Measurements from ENCODE around the gene PEAR1.

Gene PEAR1

GRCh38 chr1:156901966-156902915 lies 8.7 kb downstream of the PEAR1 start:
- no peak for DNase-seq (ENCODE audit: low spot score)

DNA sequence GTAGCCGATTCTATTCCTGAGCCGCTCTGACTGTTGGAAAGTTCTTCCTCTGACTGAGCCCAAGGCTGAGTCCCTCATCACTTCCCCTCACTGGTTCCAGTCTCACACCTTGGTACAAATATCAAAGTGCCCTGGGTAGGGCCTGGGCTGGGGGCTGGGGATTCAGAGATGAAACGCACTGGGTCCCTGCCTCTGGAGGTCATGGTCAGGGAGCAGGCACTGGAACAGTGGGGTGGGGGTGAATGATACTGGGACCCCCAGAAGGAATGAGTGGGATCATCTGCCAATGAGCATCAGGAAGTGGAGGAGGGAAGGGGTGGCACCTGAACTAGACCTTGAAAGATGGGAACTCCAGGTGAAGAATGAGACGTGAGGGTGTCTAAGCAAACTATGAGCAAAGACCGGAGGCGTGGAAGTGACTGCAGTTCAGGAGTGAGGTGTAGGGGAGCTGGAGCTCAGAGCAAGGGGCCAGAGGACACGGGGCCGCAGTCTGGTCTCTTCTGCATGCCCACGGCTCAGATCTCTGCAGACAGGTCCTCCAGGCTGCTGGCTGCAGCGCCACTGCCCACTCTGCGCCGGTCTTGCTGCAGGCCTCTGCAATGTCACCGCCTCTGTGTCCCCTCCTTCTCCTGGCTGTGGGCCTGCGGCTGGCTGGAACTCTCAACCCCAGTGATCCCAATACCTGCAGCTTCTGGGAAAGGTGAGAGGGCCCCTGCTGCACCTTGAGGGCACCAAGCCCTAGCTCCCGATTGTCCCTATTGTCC lies 10.0 kb downstream of the PEAR1 start:
- no peak for DNase-seq (ENCODE audit: low spot score)

- no peak for DNase-seq (ENCODE audit: low spot score)
Observed at GRCh38 chr1:156904187-156904959, 10.9 kb downstream of the PEAR1 start.

DNA sequence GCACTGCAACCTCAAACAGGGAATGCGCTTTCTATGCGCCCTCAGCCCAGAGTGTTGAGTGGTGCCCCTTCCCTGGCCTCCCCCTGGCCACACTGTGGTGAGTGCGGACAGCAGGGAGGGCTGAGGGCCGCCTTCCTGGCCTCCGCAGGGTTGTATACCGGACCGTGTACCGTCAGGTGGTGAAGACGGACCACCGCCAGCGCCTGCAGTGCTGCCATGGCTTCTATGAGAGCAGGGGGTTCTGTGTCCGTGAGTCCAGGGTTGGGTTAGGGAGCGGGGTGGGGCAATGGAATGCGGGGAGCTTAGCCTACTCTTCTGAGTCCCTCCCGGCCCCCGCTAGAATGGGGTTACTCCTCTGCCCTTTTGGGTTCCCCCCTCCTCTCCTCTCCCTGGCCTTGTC lies 11.7 kb downstream of the PEAR1 start:
- no peak for DNase-seq (ENCODE audit: low spot score)

GRCh38 chr1:156905651-156906050 lies 12.1 kb downstream of the PEAR1 start:
- DNase-seq (ENCODE audit: low spot score): no peak

- no peak for DNase-seq (ENCODE audit: low spot score)
Observed at GRCh38 chr1:156906206-156906906, 12.8 kb downstream of the PEAR1 start.

GRCh38 chr1:156908541-156908940 lies 15.0 kb downstream of the PEAR1 start:
- no peak for DNase-seq (ENCODE audit: low spot score)

DNA sequence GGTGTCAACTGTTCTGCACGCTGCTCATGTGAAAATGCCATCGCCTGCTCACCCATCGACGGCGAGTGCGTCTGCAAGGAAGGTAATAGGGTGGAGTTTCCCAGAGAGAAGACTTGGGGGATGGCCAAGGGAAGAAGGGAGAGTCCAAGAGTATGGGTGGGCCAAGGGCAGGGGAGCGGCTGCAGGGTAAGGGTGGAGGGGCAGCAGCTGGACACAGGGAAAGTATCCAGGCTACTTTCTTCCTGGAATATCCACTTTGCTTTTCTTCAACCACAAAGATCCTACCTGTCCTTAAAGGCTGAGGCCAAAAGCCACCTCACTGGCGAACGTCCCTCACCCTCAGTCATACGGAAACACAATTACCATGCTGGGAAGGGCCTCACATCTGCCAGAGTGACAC lies 15.4 kb downstream of the PEAR1 start:
- DNase-seq (ENCODE audit: low spot score): no peak

- DNase-seq (ENCODE audit: low spot score): no peak
Observed at GRCh38 chr1:156909671-156910070, 16.2 kb downstream of the PEAR1 start.

- DNase-seq (ENCODE audit: low spot score): peak; percentile 65
Observed at GRCh38 chr1:156910309-156910782, 16.8 kb downstream of the PEAR1 start.

DNA sequence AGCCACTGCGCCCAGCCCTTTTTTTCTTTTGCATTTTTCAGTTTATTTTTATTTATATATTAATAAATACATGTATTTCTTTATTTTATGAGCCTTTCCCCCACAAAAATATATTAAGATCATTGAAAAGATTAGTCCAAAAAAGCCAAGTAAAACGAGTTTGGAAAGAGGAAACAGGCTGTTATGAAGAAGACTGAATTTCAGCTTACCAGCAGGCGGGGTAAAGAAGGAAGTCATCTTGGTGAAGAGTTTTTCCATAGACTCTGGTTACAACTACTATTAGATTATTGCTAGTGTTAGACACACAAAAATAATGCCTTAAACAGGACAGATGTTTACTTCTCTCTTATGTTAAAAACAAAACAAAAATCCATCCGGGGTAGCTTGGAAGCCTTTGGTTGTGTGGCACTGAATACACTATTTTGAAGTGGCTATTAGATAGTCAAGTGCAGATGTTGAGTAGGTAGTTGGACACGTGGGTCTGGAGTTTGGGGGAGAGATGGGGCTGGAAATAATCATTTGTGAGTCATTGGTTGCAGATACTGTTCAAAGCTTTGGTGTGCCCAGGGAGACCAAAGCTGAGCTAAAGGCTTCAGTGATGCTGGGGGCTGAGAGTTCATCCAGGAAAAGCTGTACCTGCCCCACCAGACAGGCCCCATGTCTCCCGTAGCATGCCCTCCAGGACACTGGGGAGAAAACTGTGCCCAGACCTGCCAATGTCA lies 18.2 kb downstream of the PEAR1 start:
- DNase-seq (ENCODE audit: low spot score): no peak

DNA sequence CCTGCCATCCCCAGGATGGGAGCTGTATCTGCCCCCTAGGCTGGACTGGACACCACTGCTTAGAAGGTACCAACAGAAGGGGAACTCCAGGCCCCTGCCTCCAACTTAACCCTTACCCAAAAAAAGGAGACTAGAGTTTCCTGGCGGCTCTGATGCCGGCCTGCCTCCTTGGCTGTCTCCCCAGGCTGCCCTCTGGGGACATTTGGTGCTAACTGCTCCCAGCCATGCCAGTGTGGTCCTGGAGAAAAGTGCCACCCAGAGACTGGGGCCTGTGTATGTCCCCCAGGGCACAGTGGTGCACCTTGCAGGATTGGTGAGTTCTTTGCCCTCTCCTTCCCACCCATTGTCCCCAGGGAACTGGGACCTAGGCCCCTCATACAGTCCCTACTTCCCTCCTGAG lies 18.8 kb downstream of the PEAR1 start:
- no peak for DNase-seq (ENCODE audit: low spot score)

DNA sequence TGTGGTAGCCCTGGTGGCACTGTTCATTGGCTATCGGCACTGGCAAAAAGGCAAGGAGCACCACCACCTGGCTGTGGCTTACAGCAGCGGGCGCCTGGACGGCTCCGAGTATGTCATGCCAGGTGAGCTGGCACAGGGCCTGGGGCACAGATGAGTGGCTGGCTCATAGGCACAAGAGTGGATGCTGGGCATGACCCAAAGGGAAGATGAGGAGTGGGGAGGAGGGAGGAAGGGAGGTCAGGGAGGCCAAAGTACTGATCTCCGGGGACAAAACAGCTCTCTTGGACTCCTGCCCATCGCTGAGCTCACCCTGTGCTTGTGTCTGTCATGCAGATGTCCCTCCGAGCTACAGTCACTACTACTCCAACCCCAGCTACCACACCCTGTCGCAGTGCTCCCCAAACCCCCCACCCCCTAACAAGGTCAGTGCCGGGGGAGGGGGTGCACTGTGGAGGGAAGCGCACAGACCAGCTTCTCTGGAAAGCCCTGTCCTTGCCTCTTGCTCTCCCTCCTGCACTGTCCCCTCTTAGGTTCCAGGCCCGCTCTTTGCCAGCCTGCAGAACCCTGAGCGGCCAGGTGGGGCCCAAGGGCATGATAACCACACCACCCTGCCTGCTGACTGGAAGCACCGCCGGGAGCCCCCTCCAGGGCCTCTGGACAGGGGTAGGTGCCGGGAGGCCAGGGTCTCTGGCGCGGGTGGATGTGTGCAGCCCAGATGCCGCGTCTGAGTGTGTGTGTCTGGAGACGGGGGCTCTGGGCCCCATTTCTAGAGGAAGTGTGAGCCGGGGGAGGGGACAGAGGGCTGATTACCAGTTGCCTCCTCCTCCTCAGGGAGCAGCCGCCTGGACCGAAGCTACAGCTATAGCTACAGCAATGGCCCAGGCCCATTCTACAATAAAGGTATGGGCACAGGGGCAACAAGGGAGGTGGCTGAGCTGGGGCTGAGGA lies 19.6 kb downstream of the PEAR1 start:
- no peak for DNase-seq (ENCODE audit: low spot score)

DNA sequence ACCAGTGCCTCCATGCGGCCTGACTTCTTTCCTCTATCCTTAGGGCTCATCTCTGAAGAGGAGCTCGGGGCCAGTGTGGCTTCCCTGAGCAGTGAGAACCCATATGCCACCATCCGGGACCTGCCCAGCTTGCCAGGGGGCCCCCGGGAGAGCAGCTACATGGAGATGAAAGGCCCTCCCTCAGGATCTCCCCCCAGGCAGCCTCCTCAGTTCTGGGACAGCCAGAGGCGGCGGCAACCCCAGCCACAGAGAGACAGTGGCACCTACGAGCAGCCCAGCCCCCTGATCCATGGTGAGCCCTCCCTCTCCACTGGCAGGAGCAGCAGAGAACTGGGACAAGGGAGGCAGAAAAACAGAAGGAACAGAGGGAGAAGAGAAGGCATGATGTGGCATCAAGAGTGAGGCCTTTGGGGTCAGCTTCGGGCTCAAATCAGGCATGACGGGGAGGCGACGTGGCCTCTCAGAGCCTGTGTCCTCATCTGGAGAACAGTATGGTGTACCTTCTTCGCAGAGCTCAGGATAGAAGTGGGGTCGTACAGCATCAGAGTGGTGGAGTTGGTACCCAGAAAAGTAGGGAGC lies 20.4 kb downstream of the PEAR1 start:
- no peak for DNase-seq (ENCODE audit: low spot score)

GRCh38 chr1:156914440-156914856 lies 20.9 kb downstream of the PEAR1 start:
- DNase-seq (ENCODE audit: low spot score): no peak

DNA sequence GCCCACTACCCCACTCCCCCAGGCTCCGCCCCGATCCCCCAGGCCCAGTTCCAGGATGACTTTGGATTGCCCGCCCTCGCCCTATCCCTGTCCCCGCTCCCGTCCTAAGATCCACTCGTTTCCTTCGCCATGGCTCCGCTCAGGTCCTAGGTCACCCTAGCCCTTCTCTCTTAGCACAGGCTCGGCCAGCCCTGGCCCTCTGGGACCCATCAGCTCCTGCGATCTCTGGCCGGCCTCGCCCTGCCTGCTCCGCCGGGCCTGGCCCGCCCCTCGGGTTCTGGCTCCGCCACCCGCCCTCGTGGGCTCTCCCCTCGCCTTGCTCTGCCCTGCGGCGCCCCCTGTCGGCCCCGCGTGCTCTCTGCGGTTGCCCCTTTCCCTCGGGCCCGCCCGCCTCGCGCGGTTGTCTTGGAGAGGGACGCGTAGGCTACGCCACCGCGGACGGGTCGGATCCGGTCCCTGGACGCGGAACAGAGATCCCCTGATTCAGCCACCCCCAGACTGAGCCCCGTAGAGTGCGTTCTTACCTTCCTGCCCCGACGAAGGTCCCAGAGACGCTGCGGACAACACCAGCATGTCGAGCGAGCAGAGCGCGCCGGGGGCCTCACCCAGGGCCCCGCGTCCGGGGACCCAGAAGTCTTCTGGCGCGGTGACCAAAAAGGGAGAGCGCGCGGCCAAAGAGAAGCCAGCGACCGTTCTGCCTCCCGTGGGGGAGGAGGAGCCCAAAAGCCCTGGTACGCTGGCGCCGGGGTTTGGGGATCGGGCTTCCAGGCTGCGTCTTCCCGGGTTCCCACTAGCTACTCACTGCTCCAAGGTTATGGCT lies 26.9 kb downstream of the PEAR1 start, which contains the start of gene LRRC71:
LRRC71 (plus strand) TSS at position 400 of the 820 bp plus-strand sequence; CDS start at position 572, 172 bp downstream.
- peak; percentile 97 for DNase-seq (ENCODE audit: low spot score)

DNA sequence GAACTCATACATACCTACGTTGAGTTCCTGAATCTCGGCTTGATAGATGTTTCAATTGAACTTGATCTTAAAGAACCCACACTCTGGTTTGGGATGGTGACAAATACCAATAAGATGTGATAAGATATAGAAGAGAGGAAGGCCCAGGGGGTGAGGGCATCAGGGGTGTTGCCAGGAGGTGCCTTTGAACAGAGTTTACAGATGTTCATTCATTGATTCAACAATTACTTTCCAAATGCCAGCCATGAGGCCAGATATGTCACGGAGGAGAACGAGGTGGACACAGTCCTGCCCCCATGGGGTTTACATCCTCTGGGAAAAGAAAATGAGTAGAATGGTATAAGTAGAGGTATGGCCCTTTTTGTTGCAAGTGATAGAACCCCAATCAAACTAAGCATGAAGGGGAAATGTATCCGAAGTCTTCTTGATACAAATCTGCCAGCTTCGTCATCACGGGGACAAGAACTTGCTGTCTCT lies 27.6 kb downstream of the PEAR1 start:
- no peak for DNase-seq (ENCODE audit: low spot score)
